ENCODE results near the gene S1PR5. TPM values are rescaled to one million over a fixed set of nuclear protein-coding genes. Genes with fewer than 3 reads are reported as not detected.

S1PR5 gene
- total and polyA plus RNA-seq, 9 of the 15 experiments (the other 6 are each of a cell fraction or from before 2014, with no cell fraction given), result 0.03 to 0.54 (median 0.35) TPM; not detected in 4

GRCh38 chr19:10543420-10544241 is 26.4 kb upstream of the S1PR5 start, which contains the start of gene ATG4D (continued):
- TF ChIP-seq PATZ1 (CRISPR knock-in tag; IDR thresholded peaks at IDR 0.05; ENCODE audit: borderline replicate concordance), result no peak
- TF ChIP-seq HIVEP1 (CRISPR knock-in tag; IDR thresholded peaks at IDR 0.05), result peak; percentile 85; the same call in 1 of the 2 replicates
- no peak for TF ChIP-seq ZNF12 (CRISPR knock-in tag; IDR thresholded peaks at IDR 0.05)
- TF ChIP-seq ZNF41 (CRISPR knock-in tag; conservative IDR thresholded peaks at IDR 0.05), result no peak
- no peak for TF ChIP-seq ZC3H4 (CRISPR knock-in tag; IDR thresholded peaks at IDR 0.05; ENCODE audit: borderline replicate concordance)
- TF ChIP-seq MYNN (IDR thresholded peaks at IDR 0.05), result peak; percentile 72
- no peak for TF ChIP-seq MYNN (CRISPR knock-in tag; IDR thresholded peaks at IDR 0.05)
- no peak for TF ChIP-seq AFF1 (IDR thresholded peaks at IDR 0.05; ENCODE audit: low read depth in 1 of 2, partially characterized antibody in 2 of 2)
- TF ChIP-seq SMAD1 (IDR thresholded peaks at IDR 0.05; ENCODE audit: low read depth, low read length, partially characterized antibody), result peak; percentile 45
- no peak for TF ChIP-seq JUN (IDR thresholded peaks at IDR 0.05; ENCODE audit: borderline replicate concordance, low read depth, low read length)
- TF ChIP-seq JUN (CRISPR knock-in tag; IDR thresholded peaks at IDR 0.05; ENCODE audit: borderline replicate concordance), result no peak
- no peak for TF ChIP-seq TSHZ1 (CRISPR knock-in tag; IDR thresholded peaks at IDR 0.05)
- TF ChIP-seq ESRRB (CRISPR knock-in tag; IDR thresholded peaks at IDR 0.05; ENCODE audit: borderline replicate concordance), result no peak
- TF ChIP-seq ZNF76 (CRISPR knock-in tag; IDR thresholded peaks at IDR 0.05; ENCODE audit: borderline replicate concordance), result no peak
- no peak for TF ChIP-seq SPI1 (IDR thresholded peaks at IDR 0.05; ENCODE audit: borderline replicate concordance, low read depth, low read length)
- no peak for TF ChIP-seq PREB (CRISPR knock-in tag; IDR thresholded peaks at IDR 0.05)

Measured in K562 (cell line).